ENCODE data around the gene PDIA5.

- no peak for TF ChIP-seq CTCF (IDR thresholded peaks at IDR 0.05)
- no peak for TF ChIP-seq POLR2A (IDR thresholded peaks at IDR 0.05)
Measured at GRCh38 chr3:123157598-123158287, 90.9 kb downstream of the PDIA5 start.

Measured in testis (tissue), 2 donors.